Activated T-helper 1 cell treated with anti-CD3 and anti-CD28 coated beads, Interleukin-12 subunit alpha, Interleukin-12 subunit beta, Interleukin-2, Interleukin-4 antibody, amounts not matched to agents 30 ng/mL and 10 ng/mL and 1 ng/mL, durations not matched to agents 14 hours and 24 hours and 36 hours (primary cell): ENCODE measurements around the gene DNAJC8. TPM values are rescaled to one million over a fixed set of nuclear protein-coding genes. Genes with fewer than 3 reads are reported as not detected.

Experiments
- DNase-seq: peaks from one replicate; pipeline ENCODE4 v3.0.0; 2021; ENCODE audit warnings: low spot score
- H3K27ac Mint-ChIP-seq: one replicate; pipeline ENCODE4 v1.8.0; 2021; ENCODE audit warnings: mild to moderate bottlenecking, mixed read lengths
- H3K27me3 Mint-ChIP-seq: one replicate; pipeline ENCODE4 v1.8.0; 2022; ENCODE audit warnings: mild to moderate bottlenecking, moderate library complexity, mixed read lengths; ENCODE audit not compliant: insufficient read depth
- H3K36me3 Mint-ChIP-seq: one replicate; pipeline ENCODE4 v1.8.0; 2021; ENCODE audit warnings: low read depth, mixed read lengths
- H3K4me1 Mint-ChIP-seq: one replicate; pipeline ENCODE4 v1.8.0; 2021; ENCODE audit warnings: low read depth, mixed read lengths
- H3K4me3 Mint-ChIP-seq: one replicate; pipeline ENCODE4 v1.8.0; 2021; ENCODE audit warnings: mild to moderate bottlenecking, moderate library complexity, mixed read lengths
- H3K9me3 Mint-ChIP-seq: one replicate; pipeline ENCODE4 v1.8.0; 2021; ENCODE audit warnings: mixed read lengths
- intact Hi-C: fragments of 100-400 bp; cut with micrococcal nuclease; formaldehyde crosslinking; loops from one replicate; pipeline ENCODE4 v1.15.1; 2024
- total RNA-seq: library from RNA; stranded (reverse); gene quantifications from 2 replicates; pipeline ENCODE4 v1.2.3, GENCODE V29; 2022

The DNAJC8 gene
- total RNA-seq, 1 donor from 2014 or later = 97.1 TPM

DNA sequence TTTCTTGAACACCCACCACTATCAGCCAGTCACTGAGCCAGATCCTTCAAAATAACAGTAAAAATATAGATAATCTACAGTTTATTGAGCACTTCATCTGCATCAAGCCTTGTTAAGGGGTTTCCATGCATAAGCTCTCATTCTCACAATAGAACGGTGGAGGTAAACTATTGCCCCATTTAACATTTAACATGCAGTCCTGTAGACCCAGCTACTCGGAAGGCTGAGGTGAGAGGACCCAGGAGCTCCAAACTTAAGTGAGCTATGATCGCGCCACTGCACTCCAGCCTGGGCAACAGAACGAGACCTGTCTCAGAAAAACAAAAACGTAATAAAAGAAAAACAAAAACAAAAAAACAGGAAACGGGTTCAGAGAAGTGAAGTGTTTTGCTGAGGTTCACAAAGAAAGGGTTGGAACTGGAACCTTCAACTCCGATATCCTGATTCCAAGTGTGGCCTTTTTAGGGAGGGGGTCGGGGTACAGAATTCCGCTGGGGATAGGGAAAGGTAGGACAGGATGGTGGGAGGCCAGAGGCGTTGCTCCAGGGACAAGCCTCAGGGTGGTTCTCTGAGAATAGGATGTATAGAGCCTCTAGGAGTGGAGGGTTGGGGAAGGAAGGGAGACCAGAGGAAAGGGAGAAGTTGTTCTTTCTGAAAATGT is 14.9 kb upstream of the DNAJC8 start:
- H3K27me3 Mint-ChIP-seq = no peaks in the 10 kb centered on the region
- H3K4me1 Mint-ChIP-seq = peaks cover 58% of the 10 kb centered on the region
- intact Hi-C loops = loop anchor here (1.0 to 10.0 kb wide), 14 partner anchors 12 to 637 kb away; partner anchors contain the start of genes EYA3, MED18, PHACTR4 and SESN2
- DNase-seq = no peak
- H3K9me3 Mint-ChIP-seq = no peaks in the 10 kb centered on the region
- H3K27ac Mint-ChIP-seq = peak overlapping the region; percentile 95
- no peaks in the 10 kb centered on the region for H3K36me3 Mint-ChIP-seq
- H3K4me3 Mint-ChIP-seq = peak overlapping the region; percentile 84

DNA sequence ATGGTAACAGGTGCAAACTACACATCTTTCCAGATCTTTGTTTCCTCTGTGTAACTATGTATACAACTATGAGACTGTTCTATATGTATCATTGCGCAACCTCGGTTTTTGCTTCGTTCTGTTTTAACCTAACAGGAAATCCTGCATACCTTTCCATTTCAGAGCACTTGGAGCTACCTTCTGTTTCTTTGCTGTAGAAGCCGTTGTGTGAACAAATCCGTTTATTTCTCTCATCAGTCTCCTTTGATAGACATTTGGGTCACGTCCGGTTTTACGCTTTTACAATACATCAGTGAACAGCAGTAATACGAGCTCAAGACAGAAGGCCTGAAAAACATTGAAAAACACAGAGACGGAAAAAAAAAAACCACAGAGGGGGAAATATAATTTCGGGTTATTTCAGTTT is 13.6 kb upstream of the DNAJC8 start:
- no peaks in the 10 kb centered on the region for H3K9me3 Mint-ChIP-seq
- peak overlapping the region; percentile 95 for H3K27ac Mint-ChIP-seq
- peaks cover 59% of the 10 kb centered on the region for H3K4me1 Mint-ChIP-seq
- H3K4me3 Mint-ChIP-seq = peak overlapping the region; percentile 84
- intact Hi-C loops = loop anchor here (1.0 to 10.0 kb wide), 9 partner anchors 10 to 638 kb away; partner anchors contain the start of genes ATP5IF1, STX12, TAF12 and TRNAU1AP
- peak; percentile 53 for DNase-seq
- H3K27me3 Mint-ChIP-seq = no peaks in the 10 kb centered on the region
- no peaks in the 10 kb centered on the region for H3K36me3 Mint-ChIP-seq

DNA sequence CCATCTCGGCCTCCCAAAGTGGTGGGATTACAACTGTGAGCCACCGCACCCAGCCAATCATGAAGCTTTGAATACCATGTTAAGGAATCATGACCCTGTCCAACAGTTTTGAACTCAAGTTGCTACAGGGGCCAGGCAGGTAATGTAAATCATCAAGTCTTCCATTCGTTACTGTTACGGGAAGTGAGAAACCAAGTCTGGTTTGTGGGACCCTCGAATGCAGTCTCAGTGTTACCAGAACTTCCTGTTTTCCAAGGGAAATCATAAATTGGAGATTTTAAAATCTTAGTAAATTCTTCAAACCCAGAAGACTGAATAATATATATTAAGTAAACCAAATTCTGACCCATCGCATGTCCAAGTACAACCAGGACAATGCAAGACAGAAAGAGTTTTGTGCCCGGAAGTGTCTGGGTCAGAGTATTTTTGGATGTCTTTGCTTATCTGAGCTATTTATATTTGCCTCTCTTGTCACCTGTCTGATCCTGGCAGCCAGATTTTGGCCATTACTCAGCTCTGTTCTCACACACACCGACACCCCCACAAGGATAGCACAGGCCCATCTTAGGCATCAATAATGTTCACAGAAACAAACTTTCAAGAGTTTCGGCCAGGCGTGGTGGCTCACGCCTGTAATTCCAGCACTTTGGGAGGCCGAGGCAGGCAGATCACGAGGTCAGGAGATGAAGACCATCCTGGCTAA is 11.9 kb upstream of the DNAJC8 start:
- peak overlapping the region; percentile 35 for H3K4me3 Mint-ChIP-seq
- H3K9me3 Mint-ChIP-seq = no peaks in the 10 kb centered on the region
- intact Hi-C loops = loop anchor here (5.0 to 10.0 kb wide), 5 partner anchors 208 to 640 kb away; partner anchors contain the start of genes STX12, TAF12 and TRNAU1AP
- H3K36me3 Mint-ChIP-seq = no peaks in the 10 kb centered on the region
- H3K27me3 Mint-ChIP-seq = no peaks in the 10 kb centered on the region
- no peak for DNase-seq
- peak overlapping the region; percentile 45 for H3K27ac Mint-ChIP-seq
- H3K4me1 Mint-ChIP-seq = peaks cover 54% of the 10 kb centered on the region

DNA sequence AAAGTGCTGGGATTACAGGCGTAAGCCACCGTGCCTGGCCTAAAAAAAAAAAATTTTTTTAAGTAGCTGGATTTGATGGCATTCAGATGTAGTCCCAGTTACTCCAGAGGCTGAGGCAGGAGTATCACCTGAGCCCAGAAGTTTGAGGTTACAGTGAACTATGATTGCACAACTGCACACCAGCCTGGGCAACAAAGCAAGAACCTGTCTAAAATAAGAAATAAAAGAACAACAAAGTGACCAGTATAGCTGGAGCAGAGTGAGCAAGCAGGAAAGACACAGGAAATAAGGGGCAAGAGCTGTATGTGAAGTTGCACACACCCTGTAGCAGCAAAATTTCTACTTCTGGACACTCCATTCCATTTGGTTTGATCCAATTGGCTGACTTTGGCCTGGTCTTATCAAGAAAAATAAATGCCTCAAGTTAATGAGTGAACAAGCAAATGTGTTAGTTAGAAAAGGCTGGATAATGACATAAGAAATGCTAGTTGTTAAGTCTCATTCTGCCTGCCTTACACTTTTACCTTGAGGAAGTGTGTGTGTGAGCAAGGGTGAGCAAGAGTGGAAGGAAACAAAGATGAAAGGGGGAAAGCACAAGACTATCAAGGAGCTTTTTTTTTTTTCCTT is 11.0 kb upstream of the DNAJC8 start:
- H3K4me1 Mint-ChIP-seq = peaks cover 45% of the 10 kb centered on the region
- H3K9me3 Mint-ChIP-seq = no peaks in the 10 kb centered on the region
- H3K27ac Mint-ChIP-seq = peak overlapping the region; percentile 83
- no peak overlapping the region for H3K4me3 Mint-ChIP-seq
- H3K36me3 Mint-ChIP-seq = peaks cover 2% of the 10 kb centered on the region
- intact Hi-C loops = loop anchor here (10.0 kb wide), 1 partner anchor 641 kb away; no protein-coding TSS in a partner anchor
- no peaks in the 10 kb centered on the region for H3K27me3 Mint-ChIP-seq
- DNase-seq = no peak

DNA sequence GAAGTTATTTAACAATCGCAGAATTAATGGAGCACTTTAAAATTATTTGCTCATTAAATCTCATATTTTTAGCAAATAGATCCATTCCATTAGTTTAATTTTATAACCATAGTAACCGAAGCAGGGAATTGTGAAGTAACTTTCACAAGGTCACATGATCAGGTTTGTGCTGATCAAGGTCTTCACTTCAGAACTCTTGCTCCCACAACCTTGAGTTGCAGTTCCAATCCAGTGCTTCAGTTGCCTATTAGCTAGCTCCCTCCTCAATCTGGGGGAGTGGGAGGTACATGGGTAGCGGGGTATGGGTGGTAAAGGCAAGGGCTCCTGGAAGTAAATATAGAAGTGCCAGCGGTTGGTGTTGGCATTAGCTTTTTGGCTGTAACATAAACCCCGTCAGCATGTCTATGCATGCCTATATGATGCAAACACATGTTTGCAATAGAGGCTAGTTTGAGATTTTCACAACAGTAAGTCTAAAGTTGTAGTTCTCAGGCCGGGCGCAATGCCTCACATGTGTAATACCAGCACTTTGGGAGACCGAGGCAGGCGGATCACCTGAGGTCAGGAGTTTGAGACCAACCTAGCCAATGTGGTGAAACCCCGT is 8.9 kb upstream of the DNAJC8 start:
- peaks cover 3% of the 10 kb centered on the region for H3K36me3 Mint-ChIP-seq
- no peak overlapping the region for H3K4me3 Mint-ChIP-seq
- H3K4me1 Mint-ChIP-seq = peaks cover 28% of the 10 kb centered on the region
- intact Hi-C loops = loop anchor here (10.0 kb wide), 1 partner anchor 643 kb away; no protein-coding TSS in a partner anchor
- no peaks in the 10 kb centered on the region for H3K9me3 Mint-ChIP-seq
- no peak for DNase-seq
- no peak overlapping the region for H3K27ac Mint-ChIP-seq
- H3K27me3 Mint-ChIP-seq = no peaks in the 10 kb centered on the region

DNA sequence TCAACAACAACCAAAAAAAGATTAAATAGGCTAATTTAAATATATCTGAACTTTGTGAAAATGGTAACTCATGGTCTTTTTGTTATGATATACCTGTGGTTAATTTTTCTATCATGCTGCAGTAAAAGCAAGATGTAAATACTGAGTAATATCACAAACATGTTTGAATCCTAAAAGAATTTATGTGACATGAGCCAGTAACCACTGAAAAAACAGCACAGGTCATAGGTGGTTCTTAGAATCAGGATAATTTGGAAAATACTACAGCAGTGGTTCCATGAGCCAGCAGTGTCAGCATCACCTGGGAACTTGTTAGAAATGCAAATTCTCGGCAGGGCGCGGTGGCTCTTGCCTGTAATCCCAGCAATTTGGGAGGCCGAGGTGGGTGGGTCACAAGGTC is 7.2 kb upstream of the DNAJC8 start:
- Mint-ChIP-seq H3K4me3 (no peak overlapping the region), H3K27ac (no peak overlapping the region), H3K4me1 (peaks cover 20% of the 10 kb centered on the region), H3K9me3 (no peaks in the 10 kb centered on the region), H3K27me3 (no peaks in the 10 kb centered on the region), H3K36me3 (peaks cover 3% of the 10 kb centered on the region)
- DNase-seq = no peak
- intact Hi-C loops = loop anchor here (10.0 kb wide), 1 partner anchor 645 kb away; no protein-coding TSS in a partner anchor

DNA sequence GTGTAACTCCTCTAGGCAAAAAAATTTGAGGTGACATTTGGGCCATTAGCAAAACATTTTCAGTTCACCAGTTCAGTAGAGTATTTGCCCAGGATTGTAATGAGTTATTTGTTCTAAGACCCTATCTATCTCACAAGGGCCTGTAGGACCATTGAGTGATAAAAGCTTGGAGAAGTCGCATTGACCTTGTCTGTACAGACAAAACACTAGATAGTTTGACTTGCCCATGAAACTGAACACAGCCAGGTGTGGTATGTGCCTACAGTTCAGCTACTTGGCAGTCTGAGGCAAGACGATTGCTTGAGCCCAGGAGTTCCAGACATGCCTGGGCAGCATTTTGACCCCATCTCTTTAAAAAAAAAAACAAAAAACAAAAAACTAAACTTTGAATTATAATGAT is 6.2 kb upstream of the DNAJC8 start:
- no peak for DNase-seq
- Mint-ChIP-seq H3K9me3 (no peaks in the 10 kb centered on the region), H3K27ac (no peak overlapping the region), H3K27me3 (no peaks in the 10 kb centered on the region), H3K36me3 (peaks cover 3% of the 10 kb centered on the region), H3K4me1 (peaks cover 10% of the 10 kb centered on the region), H3K4me3 (no peak overlapping the region)
- intact Hi-C loops = no loop called here

DNA sequence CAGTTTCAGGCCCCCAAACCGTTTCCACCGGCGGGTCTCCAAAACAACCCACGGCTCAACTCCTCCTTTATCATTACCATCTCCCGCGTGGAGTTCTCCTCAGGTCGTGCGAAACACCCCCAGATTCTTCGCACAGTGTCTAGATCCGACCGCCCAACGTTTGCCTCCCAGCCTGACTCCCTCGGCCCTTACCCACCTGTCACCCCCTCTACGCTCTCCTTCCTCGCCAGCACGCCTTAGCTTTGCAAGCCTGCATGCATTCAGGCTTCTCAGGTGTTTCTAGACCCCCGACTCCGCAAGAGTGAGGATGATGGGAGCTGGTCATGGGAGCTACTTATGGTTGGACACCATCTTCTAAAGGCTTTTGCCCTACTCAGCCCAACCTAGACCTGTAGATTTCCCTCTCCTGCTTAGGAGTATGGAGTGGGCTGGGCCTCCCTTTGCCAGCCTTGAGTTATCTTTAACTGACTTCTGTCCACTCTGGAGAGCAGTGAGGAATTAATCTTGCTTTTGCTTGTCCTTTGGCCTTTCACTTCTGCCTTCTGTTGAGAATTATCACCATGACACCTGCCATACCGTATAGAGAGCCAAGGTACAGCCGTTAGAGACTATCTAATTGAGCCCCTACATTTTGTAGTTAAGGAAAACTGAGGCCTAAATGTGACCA is 4.0 kb upstream of the DNAJC8 start:
- intact Hi-C loops = loop anchor here (1.0 kb wide), 4 partner anchors 10 to 148 kb away; partner anchors contain the start of gene EYA3
- Mint-ChIP-seq H3K4me3 (no peak overlapping the region), H3K36me3 (peaks cover 7% of the 10 kb centered on the region), H3K9me3 (no peaks in the 10 kb centered on the region), H3K27me3 (no peaks in the 10 kb centered on the region), H3K27ac (no peak overlapping the region), H3K4me1 (peaks cover 10% of the 10 kb centered on the region)
- DNase-seq = no peak

DNA sequence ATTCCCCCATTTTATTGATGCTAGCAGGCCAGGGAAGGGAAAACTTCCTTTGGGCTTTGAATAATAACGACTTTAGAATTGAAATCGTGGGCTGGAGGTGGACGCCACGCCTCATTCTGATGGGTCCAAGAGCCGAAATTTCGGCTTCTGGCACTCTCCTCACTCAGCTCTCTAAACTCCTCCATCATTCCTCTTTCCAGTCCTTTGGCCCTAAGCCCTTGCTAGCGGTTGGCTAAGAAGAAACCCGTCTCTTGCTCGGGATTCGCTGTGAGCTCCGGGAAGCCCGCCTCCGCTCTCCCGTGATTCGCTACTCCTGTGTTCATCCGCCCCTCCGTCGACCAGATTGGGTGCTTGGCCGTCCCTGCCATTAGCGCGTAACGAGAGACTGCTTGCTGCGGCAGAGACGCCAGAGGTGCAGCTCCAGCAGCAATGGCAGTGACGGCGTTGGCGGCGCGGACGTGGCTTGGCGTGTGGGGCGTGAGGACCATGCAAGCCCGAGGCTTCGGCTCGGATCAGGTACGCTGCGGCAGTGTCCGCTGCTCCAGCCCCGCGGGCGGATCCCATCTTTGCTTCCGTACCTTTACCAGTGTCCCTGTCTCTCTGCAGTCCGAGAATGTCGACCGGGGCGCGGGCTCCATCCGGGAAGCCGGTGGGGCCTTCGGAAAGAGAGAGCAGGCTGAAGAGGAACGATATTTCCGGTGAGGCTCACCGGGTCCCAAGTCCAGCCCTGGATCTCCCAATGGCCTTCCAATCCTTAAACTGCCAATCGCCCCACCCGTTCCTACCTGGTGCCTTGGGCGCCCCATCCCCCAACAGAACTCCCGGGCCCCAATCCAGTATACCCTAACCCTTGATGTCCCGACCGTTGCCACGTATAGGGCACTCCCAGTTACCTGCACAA is 3.2 kb upstream of the DNAJC8 start, which contains the start of gene ATP5IF1:
Gene ATP5IF1 (plus strand): TSS at position 370 of the 901 bp plus-strand sequence. CDS start 60 bp downstream, at position 430.
- H3K9me3 Mint-ChIP-seq = no peaks in the 10 kb centered on the region
- intact Hi-C loops = loop anchor here (1.0 kb wide), 5 partner anchors 10 to 148 kb away; partner anchors contain the start of genes EYA3 and SESN2
- H3K27me3 Mint-ChIP-seq = no peaks in the 10 kb centered on the region
- no peak within 1 kb of the TSS for H3K4me3 Mint-ChIP-seq
- H3K27ac Mint-ChIP-seq = no peak within 1 kb of the TSS
- DNase-seq = peak; percentile 94
- peaks cover 11% of the 10 kb centered on the region for H3K4me1 Mint-ChIP-seq
- H3K36me3 Mint-ChIP-seq = peaks cover 7% of the 10 kb centered on the region

DNA sequence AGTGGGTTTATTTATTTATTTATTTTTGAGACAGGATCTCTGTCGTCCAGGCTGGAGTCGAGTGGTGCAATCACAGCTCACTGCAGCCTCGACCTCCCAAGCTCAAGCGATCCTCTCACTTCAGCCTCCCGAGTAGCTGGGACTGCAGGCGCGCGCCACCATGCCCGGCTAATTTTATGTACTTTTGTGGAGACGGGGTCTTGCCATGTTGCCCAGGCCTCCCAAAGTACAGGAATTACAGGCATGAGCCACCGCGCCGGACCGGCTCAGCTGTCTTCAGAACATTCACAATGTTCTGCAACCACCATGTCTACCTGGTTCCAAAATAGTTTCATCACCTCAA is 406 bp upstream of the DNAJC8 start:
- H3K27ac Mint-ChIP-seq = no peak overlapping the region
- peaks cover 22% of the 10 kb centered on the region for H3K4me1 Mint-ChIP-seq

DNA sequence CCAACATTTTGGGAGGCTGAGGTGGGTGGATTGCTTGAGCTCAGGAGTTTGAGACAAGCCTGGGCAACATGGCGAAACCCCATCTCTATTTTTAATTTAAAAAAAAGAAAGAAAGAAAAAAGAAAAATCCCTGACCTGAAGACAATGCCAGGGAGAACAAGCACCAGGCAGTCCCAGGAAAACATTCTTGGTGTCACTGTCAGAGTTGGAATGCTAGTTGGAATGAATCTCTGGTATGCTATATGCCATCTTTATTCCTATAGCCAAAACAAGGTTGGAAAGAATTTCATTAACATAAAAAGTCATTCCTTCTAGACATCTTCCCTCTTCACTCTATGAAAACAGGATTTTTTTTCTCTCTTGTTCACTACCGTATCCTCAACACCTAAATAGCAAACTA is 2.8 kb downstream of the DNAJC8 start:
- Mint-ChIP-seq H3K4me3 (peak overlapping the region; percentile 54), H3K36me3 (peaks cover 31% of the 10 kb centered on the region), H3K27ac (no peak overlapping the region), H3K9me3 (no peaks in the 10 kb centered on the region), H3K4me1 (peaks cover 22% of the 10 kb centered on the region), H3K27me3 (no peaks in the 10 kb centered on the region)
- DNase-seq = no peak
- intact Hi-C loops = no loop called here

More for the DNA sequence above, 406 bp upstream of the DNAJC8 start:
- H3K9me3 Mint-ChIP-seq = no peaks in the 10 kb centered on the region
- H3K4me3 Mint-ChIP-seq = peak overlapping the region; percentile 55
- H3K27me3 Mint-ChIP-seq = no peaks in the 10 kb centered on the region
- H3K36me3 Mint-ChIP-seq = peaks cover 14% of the 10 kb centered on the region
- no peak for DNase-seq
- intact Hi-C loops = no loop called here
